HG03571 (cell line): ENCODE measurements around the gene HS3ST2.
"Not testable (repeated sequence)": the region's sequence is repeated elsewhere in the genome, so short reads cannot be mapped to it uniquely, and the experiment has no call there.

Experiments used
- ATAC-seq: cut with Tn5 transposase; IDR thresholded peaks from one replicate; pipeline ENCODE4 v1.9.1; 2021; ENCODE audit not compliant: unreplicated experiment

Gene HS3ST2

GRCh38 chr16:22929461-22929860 is 115.5 kb downstream of the HS3ST2 start:
- ATAC-seq = no peak

GRCh38 chr16:22932032-22932771 is 118.2 kb downstream of the HS3ST2 start:
- ATAC-seq = no peak

- ATAC-seq = no peak
These were observed 119.2 kb downstream of the HS3ST2 start for GRCh38 chr16:22933173-22933572.

GRCh38 chr16:22934786-22935185 is 120.8 kb downstream of the HS3ST2 start:
- no peak for ATAC-seq

DNA sequence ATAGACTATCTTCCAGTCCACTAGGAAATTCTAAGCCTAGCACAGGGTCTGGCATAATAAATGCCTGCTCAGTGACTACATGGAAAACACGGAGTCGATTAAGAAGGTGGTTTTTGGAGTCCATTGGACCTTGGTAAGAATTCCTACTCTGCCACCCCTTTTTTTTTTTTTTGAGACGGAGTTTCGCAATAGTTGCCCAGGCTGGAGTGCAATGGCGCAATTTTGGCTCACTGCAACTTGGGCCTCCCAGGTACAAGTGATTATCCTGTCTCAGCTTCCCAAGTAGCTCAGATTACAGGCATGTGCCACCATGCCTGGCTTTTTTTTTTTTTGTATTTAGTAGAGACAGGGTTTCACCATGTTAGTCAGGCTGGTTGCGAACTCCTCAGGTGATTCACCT is 123.2 kb downstream of the HS3ST2 start:
- ATAC-seq = no peak

DNA sequence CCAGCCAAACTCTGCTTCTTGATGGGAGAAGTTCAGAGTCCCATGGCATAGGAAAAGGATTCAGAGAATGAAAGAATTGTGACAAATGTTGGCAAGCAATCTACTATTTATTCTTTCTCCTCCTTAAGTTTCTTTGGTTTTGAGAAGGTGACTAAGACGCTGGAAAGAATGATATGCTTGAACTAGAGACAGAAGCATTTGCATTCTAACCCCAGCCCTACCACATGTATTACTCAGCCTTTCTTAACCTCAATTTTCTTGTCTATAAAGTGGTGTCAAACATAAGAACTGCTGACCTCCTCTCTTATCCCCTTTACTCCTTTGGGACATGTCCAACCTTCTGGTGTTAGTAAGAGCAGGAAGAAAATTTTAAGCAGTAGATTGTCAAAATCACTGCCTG is 124.7 kb downstream of the HS3ST2 start:
- ATAC-seq = no peak

- not testable (repeated sequence) for ATAC-seq
These were observed 125.9 kb downstream of the HS3ST2 start for GRCh38 chr16:22939744-22940363.

DNA sequence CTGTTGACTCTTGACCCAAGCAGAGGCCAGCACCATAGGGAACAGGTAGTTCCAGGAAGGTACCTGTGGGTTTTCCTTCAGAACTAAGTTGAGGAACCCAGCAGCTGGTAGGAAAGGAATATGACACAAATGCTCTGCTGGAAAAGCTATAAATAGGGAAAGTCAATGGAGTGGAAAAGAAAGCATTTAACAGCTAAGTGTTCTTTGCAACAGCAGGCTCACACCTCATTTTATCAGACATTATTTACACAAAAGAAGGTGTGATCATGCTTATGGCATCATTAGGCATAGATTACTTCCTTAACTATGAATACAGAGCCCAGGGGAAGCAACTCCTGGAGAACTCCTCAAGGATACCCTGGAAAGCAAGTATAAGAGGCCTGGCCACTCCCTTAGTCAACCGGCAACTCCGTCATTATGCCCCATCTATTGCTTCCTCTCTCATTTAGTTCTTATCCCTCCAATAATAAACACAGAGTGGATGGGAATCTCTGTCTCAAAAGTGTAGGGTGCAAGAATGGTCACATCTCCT is 128.1 kb downstream of the HS3ST2 start:
- ATAC-seq = no peak

DNA sequence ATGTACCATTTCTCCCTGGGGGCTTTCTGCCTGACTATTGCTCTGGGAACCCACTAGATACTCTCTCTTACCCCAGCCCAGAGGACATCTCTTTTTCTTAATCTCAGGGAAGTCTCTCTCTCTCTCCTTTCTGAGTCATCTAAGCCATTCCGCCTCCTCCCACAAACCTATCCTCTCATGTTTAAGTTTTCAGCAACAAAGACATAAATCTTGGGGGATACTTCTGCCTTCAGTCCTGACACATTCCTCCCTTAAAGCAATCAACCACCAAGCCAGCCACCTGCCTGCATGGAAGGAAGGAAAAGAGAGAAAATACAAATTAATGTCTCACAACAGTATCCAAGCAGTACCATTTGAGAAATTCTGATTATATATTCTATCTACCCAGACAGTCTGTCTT is 128.8 kb downstream of the HS3ST2 start:
- ATAC-seq = no peak

DNA sequence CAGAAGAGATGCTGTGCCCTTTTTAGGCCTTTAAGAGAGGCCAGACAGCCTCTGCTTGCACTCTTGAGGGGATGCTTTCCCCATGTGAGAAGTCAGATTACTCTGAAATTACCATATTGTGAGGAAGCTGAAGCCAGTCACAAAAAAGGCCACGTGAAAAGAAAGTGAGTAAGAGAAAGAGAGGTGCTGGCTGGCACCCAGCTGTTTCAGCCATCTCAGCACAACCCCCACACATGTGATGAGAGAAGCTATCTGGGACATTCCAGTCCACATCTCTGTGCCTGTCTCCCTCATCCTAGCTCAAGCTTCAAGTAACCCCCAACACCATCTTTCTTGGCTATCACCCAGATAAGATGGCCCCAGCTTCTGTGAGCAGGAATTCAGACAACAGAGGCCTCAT is 131.4 kb downstream of the HS3ST2 start:
- no peak for ATAC-seq

- ATAC-seq = no peak
These were observed 132.5 kb downstream of the HS3ST2 start for GRCh38 chr16:22946433-22946832.

- no peak for ATAC-seq
These were observed 134.2 kb downstream of the HS3ST2 start for GRCh38 chr16:22948058-22948602.

GRCh38 chr16:22948603-22949368 is 134.8 kb downstream of the HS3ST2 start:
- no peak for ATAC-seq

DNA sequence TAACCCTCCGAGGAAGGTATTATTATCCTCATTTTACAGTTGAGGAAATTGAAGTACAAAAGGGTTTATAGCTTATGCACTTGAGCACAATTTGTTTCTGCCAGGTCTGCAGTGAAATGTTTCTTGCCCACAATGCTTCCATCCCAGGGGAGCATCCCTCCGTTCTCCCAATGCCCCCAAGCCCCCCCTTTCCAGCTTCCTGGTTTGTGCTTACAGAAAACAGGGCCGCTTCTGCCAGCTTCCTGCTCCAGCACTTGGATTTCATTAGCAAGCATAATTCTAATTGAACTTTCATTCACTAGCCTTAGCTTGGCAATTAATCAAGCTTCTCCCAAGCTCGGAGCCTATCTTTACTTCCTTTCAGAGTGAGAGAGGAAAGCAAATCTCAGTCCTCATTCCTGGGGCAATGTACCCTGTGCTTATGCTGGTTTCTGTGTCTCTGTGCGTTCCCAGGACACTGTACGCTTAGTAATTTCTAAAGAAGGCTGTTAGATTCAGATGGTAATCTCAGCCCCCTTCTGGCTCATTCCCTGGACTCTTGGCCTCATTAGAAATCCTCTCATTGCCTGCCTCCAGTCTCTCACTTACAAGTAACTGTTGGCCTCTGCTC is 141.6 kb downstream of the HS3ST2 start:
- ATAC-seq = no peak

GRCh38 chr16:22961206-22961605 is 147.2 kb downstream of the HS3ST2 start:
- no peak for ATAC-seq

GRCh38 chr16:22962905-22963304 is 148.9 kb downstream of the HS3ST2 start:
- no peak for ATAC-seq
